Mucosa of gallbladder (tissue), 1 donor: ENCODE results near the gene KCNK7. TPM values are rescaled to one million over a fixed set of nuclear protein-coding genes. Genes with fewer than 3 reads are reported as not detected.

Source experiments
- DNase-seq: peaks from one replicate; pipeline ENCODE4 v3.0.0-alpha.2; 2020; ENCODE audit warnings: low spot score
- total RNA-seq: library from RNA; stranded (reverse); gene quantifications from one replicate; pipeline ENCODE4 v1.2.1, GENCODE V29; 2021
- donor health status: DM: no; HTN: no; CAD: no.

Gene KCNK7
- total RNA-seq, 1 donor from 2014 or later: 1.1 TPM

- no peak for DNase-seq
Measured at GRCh38 chr11:65589444-65590239, 6.0 kb downstream of the KCNK7 start.

- peak; percentile 57 for DNase-seq
Measured at GRCh38 chr11:65588199-65589054, 7.2 kb downstream of the KCNK7 start.

GRCh38 chr11:65586676-65587075 is 8.9 kb downstream of the KCNK7 start:
- no peak for DNase-seq

GRCh38 chr11:65586247-65586630 is 9.4 kb downstream of the KCNK7 start:
- no peak for DNase-seq

GRCh38 chr11:65585396-65586246 is 10.0 kb downstream of the KCNK7 start:
- no peak for DNase-seq

- no peak for DNase-seq
Measured at GRCh38 chr11:65584723-65585171, 10.9 kb downstream of the KCNK7 start.

GRCh38 chr11:65584106-65584505 is 11.5 kb downstream of the KCNK7 start:
- no peak for DNase-seq

GRCh38 chr11:65583589-65583988 is 12.0 kb downstream of the KCNK7 start:
- DNase-seq: no peak

- DNase-seq: no peak
Measured at GRCh38 chr11:65581928-65582327, 13.7 kb downstream of the KCNK7 start.

GRCh38 chr11:65580756-65581155 is 14.8 kb downstream of the KCNK7 start:
- no peak for DNase-seq

- no peak for DNase-seq
Measured at GRCh38 chr11:65580031-65580692, 15.4 kb downstream of the KCNK7 start.

GRCh38 chr11:65579291-65579690 is 16.3 kb downstream of the KCNK7 start:
- DNase-seq: no peak

GRCh38 chr11:65578667-65579066 is 16.9 kb downstream of the KCNK7 start:
- DNase-seq: no peak

GRCh38 chr11:65578134-65578533 is 17.5 kb downstream of the KCNK7 start:
- DNase-seq: no peak

- no peak for DNase-seq
Measured at GRCh38 chr11:65577756-65578109, 17.9 kb downstream of the KCNK7 start.

- peak; percentile 62 for DNase-seq
Measured at GRCh38 chr11:65576867-65577755, 18.5 kb downstream of the KCNK7 start.

- no peak for DNase-seq
Measured at GRCh38 chr11:65576232-65576866, 19.3 kb downstream of the KCNK7 start.

GRCh38 chr11:65575568-65576231 is 19.9 kb downstream of the KCNK7 start, which contains the start of gene EHBP1L1:
Gene EHBP1L1, plus strand, starts transcription at chr11:65576053. Its CDS starts 250 bp downstream, at chr11:65576303.
- DNase-seq: peak; percentile 51
